ENCODE data around the gene UAP1L1.

- TF ChIP-seq, protein P1, sequence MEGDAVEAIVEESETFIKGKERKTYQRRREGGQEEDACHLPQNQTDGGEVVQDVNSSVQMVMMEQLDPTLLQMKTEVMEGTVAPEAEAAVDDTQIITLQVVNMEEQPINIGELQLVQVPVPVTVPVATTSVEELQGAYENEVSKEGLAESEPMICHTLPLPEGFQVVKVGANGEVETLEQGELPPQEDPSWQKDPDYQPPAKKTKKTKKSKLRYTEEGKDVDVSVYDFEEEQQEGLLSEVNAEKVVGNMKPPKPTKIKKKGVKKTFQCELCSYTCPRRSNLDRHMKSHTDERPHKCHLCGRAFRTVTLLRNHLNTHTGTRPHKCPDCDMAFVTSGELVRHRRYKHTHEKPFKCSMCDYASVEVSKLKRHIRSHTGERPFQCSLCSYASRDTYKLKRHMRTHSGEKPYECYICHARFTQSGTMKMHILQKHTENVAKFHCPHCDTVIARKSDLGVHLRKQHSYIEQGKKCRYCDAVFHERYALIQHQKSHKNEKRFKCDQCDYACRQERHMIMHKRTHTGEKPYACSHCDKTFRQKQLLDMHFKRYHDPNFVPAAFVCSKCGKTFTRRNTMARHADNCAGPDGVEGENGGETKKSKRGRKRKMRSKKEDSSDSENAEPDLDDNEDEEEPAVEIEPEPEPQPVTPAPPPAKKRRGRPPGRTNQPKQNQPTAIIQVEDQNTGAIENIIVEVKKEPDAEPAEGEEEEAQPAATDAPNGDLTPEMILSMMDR (IDR thresholded peaks at IDR 0.05) = no peak
- no peak for TF ChIP-seq POLR2A (IDR thresholded peaks at IDR 0.05)
- TF ChIP-seq EP300 (IDR thresholded peaks at IDR 0.05) = no peak
- TF ChIP-seq POLR2AphosphoS5 (IDR thresholded peaks at IDR 0.05) = no peak
These were observed 46.5 kb upstream of the UAP1L1 start for GRCh38 chr9:137030538-137031527.

Measured in suprapubic skin (tissue), 4 donors.